ENCODE data around the gene OR51M1.

- no peak for TF ChIP-seq CTCF (IDR thresholded peaks at IDR 0.05; ENCODE audit: low read length)
- TF ChIP-seq EZH2phosphoT487 (IDR thresholded peaks at IDR 0.05; ENCODE audit: low read length), result no peak
Observed at GRCh38 chr11:5420993-5421392, 37.4 kb downstream of the OR51M1 start.

Data from MM.1S (cell line).